Neural cell (in vitro differentiated cells): ENCODE results near the gene CTDSPL. TPM values are rescaled to one million over a fixed set of nuclear protein-coding genes. Genes with fewer than 3 reads are reported as not detected.

Experiments used
- H2AFZ ChIP-seq: fragments of 200-600, 300-800 bp; sonication (generic), shearing (Covaris generic); 2 replicates; pipeline ENCODE4 v1.6.0; 2014; ENCODE audit warnings: low read depth, mild to moderate bottlenecking, antibody characterized with exemption, low read length, moderate library complexity
- H3F3A ChIP-seq: fragments of 200-600 bp; shearing (Covaris generic); 2 replicates; pipeline ENCODE4 v1.6.1; 2016; ENCODE audit warnings: mild to moderate bottlenecking, moderate library complexity, mixed read lengths, antibody characterized with exemption, low read length; ENCODE audit not compliant: insufficient read depth, poor library complexity, severe bottlenecking
- H3K27ac ChIP-seq: fragments of 200-600, 300-800 bp; sonication (generic), shearing (Covaris generic); 2 replicates; pipeline ENCODE4 v1.5.1; 2014; ENCODE audit warnings: mild to moderate bottlenecking, low read length, moderate library complexity
- H3K27me3 ChIP-seq: fragments of 300-800, 200-600 bp; sonication (generic), shearing (Covaris generic); 2 replicates; pipeline ENCODE4 v1.6.0; 2014; ENCODE audit warnings: mild to moderate bottlenecking, low read depth, low read length, moderate library complexity; ENCODE audit not compliant: insufficient read depth
- H3K36me3 ChIP-seq: fragments of 300-800, 200-600 bp; sonication (generic), shearing (Covaris generic); 2 replicates; pipeline ENCODE4 v1.5.1; 2014; ENCODE audit warnings: mild to moderate bottlenecking, antibody characterized with exemption, low read length, moderate library complexity; ENCODE audit not compliant: insufficient read depth
- H3K4me2 ChIP-seq: fragments of 300-800, 200-600 bp; sonication (generic), shearing (Covaris generic); 2 replicates; pipeline ENCODE4 v1.6.0; 2014; ENCODE audit warnings: mild to moderate bottlenecking, low read length
- H3K4me3 ChIP-seq: fragments of 300-800, 200-600 bp; sonication (generic), shearing (Covaris generic); 2 replicates; pipeline ENCODE4 v1.5.1; 2014; ENCODE audit warnings: mild to moderate bottlenecking, low read length, moderate library complexity
- H3K79me2 ChIP-seq: fragments of 200-600 bp; shearing (Covaris generic); replicated peaks from 2 replicates; pipeline ENCODE4 v1.6.0; 2014; ENCODE audit warnings: mild to moderate bottlenecking, low read length, moderate library complexity; ENCODE audit not compliant: insufficient read depth
- H3K9ac ChIP-seq: fragments of 300-800, 200-600 bp; sonication (generic), shearing (Covaris generic); 2 replicates; pipeline ENCODE4 v1.6.1; 2016; ENCODE audit warnings: mild to moderate bottlenecking, low read length, mixed read lengths
- H3K9me2 ChIP-seq: fragments of 200-600 bp; shearing (Covaris generic); 2 replicates; pipeline ENCODE4 v1.6.1; 2016; ENCODE audit warnings: mild to moderate bottlenecking, low read length, mixed read lengths; ENCODE audit not compliant: insufficient read depth
- H3K9me3 ChIP-seq: fragments of 200-600, 300-800 bp; sonication (generic), shearing (Covaris generic); 2 replicates; pipeline ENCODE4 v1.6.1; 2016; ENCODE audit warnings: mild to moderate bottlenecking, mixed run types, low read length, moderate library complexity, mixed read lengths
- H4K20me1 ChIP-seq: fragments of 200-600 bp; shearing (Covaris generic); 2 replicates; pipeline ENCODE4 v1.6.1; 2016; ENCODE audit warnings: mild to moderate bottlenecking, mixed run types; ENCODE audit not compliant: insufficient read depth
- EP300 ChIP-seq: fragments of 450-650 bp; conservative IDR thresholded peaks from 2 replicates; pipeline ENCODE4 v1.6.1; 2014; ENCODE audit warnings: antibody characterized with exemption, mild to moderate bottlenecking, moderate library complexity; ENCODE audit not compliant: poor library complexity, severe bottlenecking
- EZH2 ChIP-seq: fragments of 200-600, 300-800 bp; shearing (Covaris generic), sonication (generic); IDR thresholded peaks from 2 replicates; pipeline ENCODE4 v1.6.1; 2014; ENCODE audit warnings: antibody characterized with exemption, low read length, borderline replicate concordance, mild to moderate bottlenecking; ENCODE audit not compliant: insufficient read depth, poor library complexity, severe bottlenecking
- MXI1 ChIP-seq: fragments of 450-650 bp; conservative IDR thresholded peaks from 2 replicates; pipeline ENCODE4 v1.6.1; 2014; ENCODE audit warnings: antibody characterized with exemption, mild to moderate bottlenecking; ENCODE audit not compliant: poor library complexity, severe bottlenecking
- POLR2AphosphoS5 ChIP-seq: IDR thresholded peaks from 2 replicates; pipeline ENCODE4 v1.6.1; 2012
- RAD21 ChIP-seq: fragments of 450-650 bp; conservative IDR thresholded peaks from 2 replicates; pipeline ENCODE4 v1.6.1; 2014; ENCODE audit warnings: antibody characterized with exemption, mild to moderate bottlenecking, moderate library complexity
- SMC3 ChIP-seq: fragments of 450-650 bp; conservative IDR thresholded peaks from 2 replicates; pipeline ENCODE4 v1.6.1; 2014; ENCODE audit warnings: antibody characterized with exemption, mild to moderate bottlenecking, moderate library complexity; ENCODE audit not compliant: poor library complexity
- TAF1 ChIP-seq: IDR thresholded peaks from 2 replicates; pipeline ENCODE4 v1.6.1; 2012; ENCODE audit warnings: low read depth
- polyA plus RNA-seq: library from polyadenylated mRNA; depleted of rRNA; stranded (reverse); fragments of >200 nt; gene quantifications from 2 replicates; pipeline ENCODE4 v1.2.3, GENCODE V29; 2014
- TF ChIP-seq, protein P1 (sequence below): fragments of 450-650 bp; IDR thresholded peaks from 2 replicates; pipeline ENCODE4 v1.5.1; 2014; ENCODE audit warnings: antibody characterized with exemption, mild to moderate bottlenecking, moderate library complexity; ENCODE audit not compliant: poor library complexity, severe bottlenecking
- TF ChIP-seq, protein P2 (sequence below): IDR thresholded peaks from 2 replicates; pipeline ENCODE4 v1.6.1; 2012; ENCODE audit warnings: borderline replicate concordance

The CTDSPL gene
- polyA plus RNA-seq, 1 donor from 2014 or later = 17.0 TPM

DNA sequence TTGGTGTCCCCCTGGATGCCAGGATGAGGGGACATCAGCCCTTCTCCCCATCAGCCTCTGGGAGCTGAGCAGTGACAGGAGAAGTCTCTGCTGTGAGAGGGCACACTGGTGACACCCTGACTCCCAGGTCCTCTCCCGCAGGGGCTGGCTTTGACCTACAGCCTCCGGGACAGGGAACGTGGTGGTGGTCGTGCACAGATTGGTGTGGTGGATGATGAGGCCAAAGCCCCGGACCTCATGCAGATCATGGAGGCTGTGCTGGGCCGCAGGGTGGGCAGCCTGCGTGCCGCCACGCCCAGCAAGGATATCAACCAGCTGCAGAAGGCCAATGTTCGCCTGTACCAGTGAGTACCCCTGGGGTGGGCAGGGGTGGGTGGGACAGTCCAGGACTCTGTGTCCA, 135.7 kb downstream of the CTDSPL start:
- H3K27ac ChIP-seq = no peak overlapping the region
- H3K9me2 ChIP-seq = no peaks in the 10 kb centered on the region
- peaks cover 3% of the 10 kb centered on the region for H3K27me3 ChIP-seq
- no peak overlapping the region for H2AFZ ChIP-seq
- no peak overlapping the region for H3K9ac ChIP-seq
- no peaks in the 10 kb centered on the region for H3K9me3 ChIP-seq
- TF ChIP-seq, protein P1, sequence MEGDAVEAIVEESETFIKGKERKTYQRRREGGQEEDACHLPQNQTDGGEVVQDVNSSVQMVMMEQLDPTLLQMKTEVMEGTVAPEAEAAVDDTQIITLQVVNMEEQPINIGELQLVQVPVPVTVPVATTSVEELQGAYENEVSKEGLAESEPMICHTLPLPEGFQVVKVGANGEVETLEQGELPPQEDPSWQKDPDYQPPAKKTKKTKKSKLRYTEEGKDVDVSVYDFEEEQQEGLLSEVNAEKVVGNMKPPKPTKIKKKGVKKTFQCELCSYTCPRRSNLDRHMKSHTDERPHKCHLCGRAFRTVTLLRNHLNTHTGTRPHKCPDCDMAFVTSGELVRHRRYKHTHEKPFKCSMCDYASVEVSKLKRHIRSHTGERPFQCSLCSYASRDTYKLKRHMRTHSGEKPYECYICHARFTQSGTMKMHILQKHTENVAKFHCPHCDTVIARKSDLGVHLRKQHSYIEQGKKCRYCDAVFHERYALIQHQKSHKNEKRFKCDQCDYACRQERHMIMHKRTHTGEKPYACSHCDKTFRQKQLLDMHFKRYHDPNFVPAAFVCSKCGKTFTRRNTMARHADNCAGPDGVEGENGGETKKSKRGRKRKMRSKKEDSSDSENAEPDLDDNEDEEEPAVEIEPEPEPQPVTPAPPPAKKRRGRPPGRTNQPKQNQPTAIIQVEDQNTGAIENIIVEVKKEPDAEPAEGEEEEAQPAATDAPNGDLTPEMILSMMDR = no peak
- no peak for TF ChIP-seq RAD21
- H3K4me2 ChIP-seq = no peak overlapping the region
- no peaks in the 10 kb centered on the region for H4K20me1 ChIP-seq
- no peaks in the 10 kb centered on the region for H3K36me3 ChIP-seq
- no peaks in the 10 kb centered on the region for H3F3A ChIP-seq
- H3K79me2 ChIP-seq = no peaks in the 10 kb centered on the region
- no peak overlapping the region for H3K4me3 ChIP-seq

DNA sequence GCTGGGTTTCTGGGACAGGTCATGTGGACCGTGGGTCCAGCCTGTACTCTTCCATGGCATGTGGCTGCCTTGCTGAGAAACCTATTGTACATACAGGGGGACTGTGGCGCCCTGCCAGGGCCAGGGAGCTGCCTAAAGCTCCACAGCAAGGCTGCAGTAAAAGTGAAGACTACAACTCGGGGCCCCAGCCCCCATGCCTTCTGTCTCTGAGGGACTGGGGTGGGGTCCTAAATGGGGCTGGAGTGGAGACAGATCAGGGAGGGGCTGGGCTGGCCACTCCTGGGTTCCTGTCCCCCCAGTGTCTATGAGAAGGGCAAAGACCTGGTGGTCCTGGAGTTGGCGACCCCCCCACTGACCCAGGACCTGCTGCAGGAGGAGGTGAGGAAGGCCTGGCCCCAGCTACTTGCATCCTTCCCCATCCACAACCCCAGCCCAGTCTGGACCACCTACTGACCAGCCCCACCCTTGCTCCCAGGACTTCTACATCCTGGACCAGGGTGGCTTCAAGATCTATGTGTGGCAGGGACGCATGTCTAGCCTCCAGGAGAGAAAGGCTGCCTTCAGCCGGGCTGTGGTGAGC, 136.2 kb downstream of the CTDSPL start:
- no peak overlapping the region for H3K4me2 ChIP-seq
- TF ChIP-seq EP300 (no peak), POLR2AphosphoS5 (no peak), EZH2 (no peak), RAD21 (no peak), SMC3 (no peak), MXI1 (no peak), TAF1 (no peak)
- TF ChIP-seq, protein P2, sequence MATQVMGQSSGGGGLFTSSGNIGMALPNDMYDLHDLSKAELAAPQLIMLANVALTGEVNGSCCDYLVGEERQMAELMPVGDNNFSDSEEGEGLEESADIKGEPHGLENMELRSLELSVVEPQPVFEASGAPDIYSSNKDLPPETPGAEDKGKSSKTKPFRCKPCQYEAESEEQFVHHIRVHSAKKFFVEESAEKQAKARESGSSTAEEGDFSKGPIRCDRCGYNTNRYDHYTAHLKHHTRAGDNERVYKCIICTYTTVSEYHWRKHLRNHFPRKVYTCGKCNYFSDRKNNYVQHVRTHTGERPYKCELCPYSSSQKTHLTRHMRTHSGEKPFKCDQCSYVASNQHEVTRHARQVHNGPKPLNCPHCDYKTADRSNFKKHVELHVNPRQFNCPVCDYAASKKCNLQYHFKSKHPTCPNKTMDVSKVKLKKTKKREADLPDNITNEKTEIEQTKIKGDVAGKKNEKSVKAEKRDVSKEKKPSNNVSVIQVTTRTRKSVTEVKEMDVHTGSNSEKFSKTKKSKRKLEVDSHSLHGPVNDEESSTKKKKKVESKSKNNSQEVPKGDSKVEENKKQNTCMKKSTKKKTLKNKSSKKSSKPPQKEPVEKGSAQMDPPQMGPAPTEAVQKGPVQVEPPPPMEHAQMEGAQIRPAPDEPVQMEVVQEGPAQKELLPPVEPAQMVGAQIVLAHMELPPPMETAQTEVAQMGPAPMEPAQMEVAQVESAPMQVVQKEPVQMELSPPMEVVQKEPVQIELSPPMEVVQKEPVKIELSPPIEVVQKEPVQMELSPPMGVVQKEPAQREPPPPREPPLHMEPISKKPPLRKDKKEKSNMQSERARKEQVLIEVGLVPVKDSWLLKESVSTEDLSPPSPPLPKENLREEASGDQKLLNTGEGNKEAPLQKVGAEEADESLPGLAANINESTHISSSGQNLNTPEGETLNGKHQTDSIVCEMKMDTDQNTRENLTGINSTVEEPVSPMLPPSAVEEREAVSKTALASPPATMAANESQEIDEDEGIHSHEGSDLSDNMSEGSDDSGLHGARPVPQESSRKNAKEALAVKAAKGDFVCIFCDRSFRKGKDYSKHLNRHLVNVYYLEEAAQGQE = no peak
- TF ChIP-seq, protein P1 = no peak
- no peaks in the 10 kb centered on the region for H3F3A ChIP-seq
- no peaks in the 10 kb centered on the region for H3K9me3 ChIP-seq
- H3K79me2 ChIP-seq = no peaks in the 10 kb centered on the region
- H4K20me1 ChIP-seq = no peaks in the 10 kb centered on the region
- H3K9me2 ChIP-seq = no peaks in the 10 kb centered on the region
- H3K36me3 ChIP-seq = no peaks in the 10 kb centered on the region
- no peak overlapping the region for H3K27ac ChIP-seq
- H3K27me3 ChIP-seq = peaks cover 3% of the 10 kb centered on the region
- H3K9ac ChIP-seq = no peak overlapping the region
- H2AFZ ChIP-seq = no peak overlapping the region
- no peak overlapping the region for H3K4me3 ChIP-seq
